LoVo (cell line): ENCODE data around the gene SLC17A2.

Source experiments
- DNase-seq: peaks from one replicate; pipeline ENCODE4 v3.0.0-alpha.2; 2016; ENCODE audit warnings: low spot score

SLC17A2 gene

GRCh38 chr6:25883536-25883935 is 47.0 kb downstream of the SLC17A2 start:
- DNase-seq = no peak

- DNase-seq = no peak
Observed at GRCh38 chr6:25882051-25882496, 48.4 kb downstream of the SLC17A2 start.

GRCh38 chr6:25880601-25881000 is 49.9 kb downstream of the SLC17A2 start:
- DNase-seq = no peak

GRCh38 chr6:25878721-25879322 is 51.7 kb downstream of the SLC17A2 start:
- no peak for DNase-seq

- no peak for DNase-seq
Observed at GRCh38 chr6:25875926-25876602, 54.4 kb downstream of the SLC17A2 start.

GRCh38 chr6:25875563-25875905 is 55.0 kb downstream of the SLC17A2 start:
- DNase-seq = no peak

GRCh38 chr6:25874822-25875562 is 55.5 kb downstream of the SLC17A2 start:
- DNase-seq = no peak

GRCh38 chr6:25874118-25874517 is 56.4 kb downstream of the SLC17A2 start, which contains the start of gene SLC17A3:
TSS of gene SLC17A3 (minus strand) at chr6:25874243. CDS start at chr6:25868387, 5,856 bp downstream.
- no peak for DNase-seq

- DNase-seq = no peak
Observed at GRCh38 chr6:25872814-25873213, 57.7 kb downstream of the SLC17A2 start.

- no peak for DNase-seq
Observed at GRCh38 chr6:25869840-25870239, 60.7 kb downstream of the SLC17A2 start.

- no peak for DNase-seq
Observed at GRCh38 chr6:25868436-25869183, 61.9 kb downstream of the SLC17A2 start.

- DNase-seq = no peak
Observed at GRCh38 chr6:25866011-25866410, 64.5 kb downstream of the SLC17A2 start.

- no peak for DNase-seq
Observed at GRCh38 chr6:25863360-25863759, 67.1 kb downstream of the SLC17A2 start.
